Measurements from ENCODE around the gene UBR4.
A peak's percentile ranks its signal among the peaks of the same experiment; 100 is the strongest.

Gene UBR4

DNA sequence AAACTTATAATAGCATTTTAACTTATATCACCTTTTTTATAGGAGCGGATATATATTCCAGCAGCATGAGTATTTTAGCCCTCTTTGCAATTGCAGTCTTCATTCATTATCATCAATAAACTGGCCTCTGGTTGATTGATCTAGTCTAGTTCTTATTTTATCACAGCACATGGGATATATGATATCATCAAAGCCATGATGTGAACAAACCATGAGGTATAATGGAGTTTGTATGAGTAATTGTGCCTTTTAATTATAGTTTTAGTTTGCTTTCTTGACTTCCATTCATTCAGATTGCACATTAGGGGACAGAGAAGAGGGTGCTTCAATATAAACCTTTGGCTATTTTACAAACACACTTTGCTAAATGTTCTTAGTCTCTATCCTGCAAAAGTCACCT lies 3.5 kb upstream of the UBR4 start:
- no peak for DNase-seq (ENCODE audit: low read depth)
- H3K4me3 ChIP-seq (ENCODE audit: low read depth, low read length) = no peak overlapping the region
- TF ChIP-seq, protein P1, sequence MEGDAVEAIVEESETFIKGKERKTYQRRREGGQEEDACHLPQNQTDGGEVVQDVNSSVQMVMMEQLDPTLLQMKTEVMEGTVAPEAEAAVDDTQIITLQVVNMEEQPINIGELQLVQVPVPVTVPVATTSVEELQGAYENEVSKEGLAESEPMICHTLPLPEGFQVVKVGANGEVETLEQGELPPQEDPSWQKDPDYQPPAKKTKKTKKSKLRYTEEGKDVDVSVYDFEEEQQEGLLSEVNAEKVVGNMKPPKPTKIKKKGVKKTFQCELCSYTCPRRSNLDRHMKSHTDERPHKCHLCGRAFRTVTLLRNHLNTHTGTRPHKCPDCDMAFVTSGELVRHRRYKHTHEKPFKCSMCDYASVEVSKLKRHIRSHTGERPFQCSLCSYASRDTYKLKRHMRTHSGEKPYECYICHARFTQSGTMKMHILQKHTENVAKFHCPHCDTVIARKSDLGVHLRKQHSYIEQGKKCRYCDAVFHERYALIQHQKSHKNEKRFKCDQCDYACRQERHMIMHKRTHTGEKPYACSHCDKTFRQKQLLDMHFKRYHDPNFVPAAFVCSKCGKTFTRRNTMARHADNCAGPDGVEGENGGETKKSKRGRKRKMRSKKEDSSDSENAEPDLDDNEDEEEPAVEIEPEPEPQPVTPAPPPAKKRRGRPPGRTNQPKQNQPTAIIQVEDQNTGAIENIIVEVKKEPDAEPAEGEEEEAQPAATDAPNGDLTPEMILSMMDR (IDR thresholded peaks at IDR 0.05; ENCODE audit: insufficient read depth, low read depth, low read length, missing control alignments) = no peak

DNA sequence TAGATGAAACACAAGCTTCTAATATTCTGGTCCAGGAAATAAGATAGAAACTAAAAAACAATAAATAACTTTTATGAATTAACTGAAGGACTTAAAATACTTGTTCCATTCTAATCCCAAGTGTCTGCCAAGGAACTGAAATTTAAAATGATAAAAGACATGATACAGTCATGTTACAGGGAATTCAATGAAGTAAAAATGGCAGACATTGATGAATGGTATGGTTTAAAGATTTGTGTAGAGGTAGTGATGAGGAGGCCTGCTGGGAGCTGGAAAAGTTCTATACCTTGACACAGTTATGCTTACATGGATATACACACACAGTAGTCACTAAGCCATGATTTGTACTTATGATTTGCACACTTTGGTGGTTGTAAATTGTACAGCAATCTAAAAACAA lies 2.1 kb upstream of the UBR4 start:
- TF ChIP-seq, protein P1 (IDR thresholded peaks at IDR 0.05; ENCODE audit: insufficient read depth, low read depth, low read length, missing control alignments) = no peak
- DNase-seq (ENCODE audit: low read depth) = no peak
- H3K4me3 ChIP-seq (ENCODE audit: low read depth, low read length) = no peak overlapping the region

DNA sequence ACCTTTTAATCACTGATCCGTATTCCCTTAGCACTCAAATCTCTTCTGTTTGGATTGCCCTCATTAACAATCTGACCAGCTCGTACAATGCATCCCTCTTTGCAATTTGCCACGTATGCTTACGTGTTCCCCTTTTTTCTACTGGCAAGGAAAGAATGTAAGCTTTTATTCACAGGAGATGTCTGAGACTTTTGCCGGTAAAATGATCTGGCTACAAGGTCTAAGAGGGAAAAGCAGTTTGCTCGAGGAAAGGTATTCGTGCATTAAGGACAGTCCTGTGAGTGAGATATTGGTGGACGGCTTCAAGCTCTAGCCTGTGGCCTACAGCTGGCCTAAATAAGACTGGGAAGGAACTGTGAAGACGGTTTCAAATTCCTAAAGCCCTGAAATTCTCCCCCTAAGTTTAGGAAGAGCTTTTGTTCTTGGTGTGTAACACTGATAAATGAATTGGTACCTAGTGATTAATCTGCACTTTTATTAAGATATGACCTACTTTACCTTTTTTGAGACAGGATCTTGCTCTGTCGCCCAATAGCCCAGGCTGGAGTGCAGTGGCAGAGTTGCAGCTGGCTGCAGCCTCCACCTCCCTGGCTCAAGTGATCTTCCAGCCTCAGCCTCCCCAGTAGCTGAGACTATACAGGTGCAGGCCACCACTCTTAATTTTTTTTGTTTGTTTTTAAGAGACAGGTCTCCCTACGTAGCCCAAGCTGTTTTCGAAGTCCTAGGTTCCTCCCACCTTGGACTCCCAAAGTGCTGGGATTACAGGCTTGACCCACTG lies 895 bp upstream of the UBR4 start:
- DNase-seq (ENCODE audit: low read depth) = peak; percentile 16
- peak overlapping the region; percentile 77 for H3K4me3 ChIP-seq (ENCODE audit: low read depth, low read length)
- TF ChIP-seq, protein P1 (IDR thresholded peaks at IDR 0.05; ENCODE audit: insufficient read depth, low read depth, low read length, missing control alignments) = no peak

DNA sequence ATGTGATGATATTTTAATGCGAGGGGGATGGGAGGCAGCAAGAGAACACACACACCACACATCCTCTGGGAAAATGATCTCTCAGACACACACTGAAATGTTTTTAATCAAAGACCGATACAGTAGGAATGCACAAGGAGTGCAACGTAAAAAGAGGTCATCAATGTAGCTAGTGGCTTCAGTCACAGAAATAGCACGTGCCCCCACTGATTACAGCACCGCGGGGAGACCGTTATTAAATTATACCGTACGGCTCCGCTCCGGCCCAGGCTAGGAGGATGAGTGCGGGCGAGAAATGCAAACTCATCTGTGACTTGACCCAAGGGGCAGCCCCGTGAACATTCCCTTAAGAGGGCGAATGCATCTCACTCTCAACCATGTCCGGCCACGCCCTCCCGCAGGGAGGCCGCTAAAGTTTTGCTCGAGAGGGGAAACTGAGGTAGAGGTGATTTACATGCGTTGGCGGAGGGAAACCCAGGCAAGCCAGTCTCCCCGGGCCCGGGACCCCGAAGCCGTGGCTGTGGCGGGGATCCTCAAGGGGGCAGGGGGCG lies 552 bp downstream of the UBR4 start:
- peak; percentile 80 for DNase-seq (ENCODE audit: low read depth)
- peak overlapping the region; percentile 77 for H3K4me3 ChIP-seq (ENCODE audit: low read depth, low read length)
- TF ChIP-seq, protein P1 (IDR thresholded peaks at IDR 0.05; ENCODE audit: insufficient read depth, low read depth, low read length, missing control alignments) = no peak

DNA sequence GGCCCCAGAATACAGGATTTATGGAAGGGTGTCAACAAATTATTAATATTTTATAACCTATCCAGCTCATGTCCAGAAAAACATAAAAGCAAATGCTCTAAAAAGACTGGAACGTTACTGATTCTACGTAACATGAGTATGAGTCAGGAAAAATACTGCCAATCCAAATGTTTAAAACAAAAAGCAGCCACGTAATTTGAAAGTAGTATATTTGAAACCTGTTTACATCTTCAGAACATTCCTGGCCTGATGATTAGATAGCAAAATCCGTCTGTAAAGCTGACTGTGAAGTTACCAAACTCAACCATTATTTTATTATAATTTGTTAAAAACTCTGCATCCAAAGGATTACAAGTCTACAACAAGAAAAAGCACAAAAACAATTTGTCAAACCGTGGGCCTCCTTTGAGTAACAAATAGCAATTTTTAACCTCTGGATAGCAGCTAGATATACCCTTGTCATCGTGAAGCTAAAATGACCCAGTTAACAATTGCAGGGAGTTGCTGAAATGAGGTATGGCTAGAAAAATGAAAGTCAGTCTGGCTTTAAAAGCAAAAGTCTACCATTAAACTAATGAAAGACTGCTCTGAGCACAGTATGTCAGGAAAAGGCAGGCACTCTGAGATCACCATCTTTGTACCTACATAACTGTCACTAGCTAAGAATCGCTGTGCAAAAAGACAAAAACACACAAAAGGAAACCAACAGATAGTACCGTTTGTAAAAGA lies 1.2 kb downstream of the UBR4 start:
- peak overlapping the region; percentile 77 for H3K4me3 ChIP-seq (ENCODE audit: low read depth, low read length)
- no peak for DNase-seq (ENCODE audit: low read depth)
- TF ChIP-seq, protein P1 (IDR thresholded peaks at IDR 0.05; ENCODE audit: insufficient read depth, low read depth, low read length, missing control alignments) = no peak

DNA sequence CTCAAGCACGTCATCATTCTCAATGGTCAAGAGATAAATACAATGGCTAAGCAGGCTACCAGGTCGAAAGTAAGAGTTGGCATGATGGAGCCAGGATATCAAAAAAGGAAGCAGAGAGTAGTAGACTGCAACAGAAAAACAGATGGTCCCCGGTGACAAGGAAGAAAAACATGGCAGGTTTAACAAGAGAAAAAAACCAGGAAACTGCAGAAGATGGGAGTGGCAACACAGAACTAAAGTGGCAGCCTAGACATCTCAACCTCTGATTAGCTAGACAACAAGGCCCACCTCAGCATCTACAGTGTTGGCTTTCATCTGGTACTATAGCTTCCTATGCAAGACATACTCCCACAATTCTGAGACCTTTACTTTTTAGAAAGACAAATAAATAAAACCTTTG lies 3.1 kb downstream of the UBR4 start:
- no peak overlapping the region for H3K4me3 ChIP-seq (ENCODE audit: low read depth, low read length)
- TF ChIP-seq, protein P1 (IDR thresholded peaks at IDR 0.05; ENCODE audit: insufficient read depth, low read depth, low read length, missing control alignments) = no peak
- DNase-seq (ENCODE audit: low read depth) = no peak

Measured in GM12865 (cell line).